ENCODE results near the gene GAL3ST2.
A peak's percentile ranks its signal among the peaks of the same experiment; 100 is the strongest.

GAL3ST2 gene

GRCh38 chr2:241776336-241777169 is at the start of gene GAL3ST2:
Gene GAL3ST2, plus strand, starts transcription at chr2:241776822. Its CDS starts 134 bp downstream, at chr2:241776956.
- no peak within 1 kb of the TSS for H3K4me2 ChIP-seq (ENCODE audit: insufficient read depth, low read length)

GRCh38 chr2:241728000-241728399 is 48.6 kb upstream of the GAL3ST2 start:
- H3K9ac ChIP-seq (ENCODE audit: low read depth, low read length): no peak overlapping the region

More at GRCh38 chr2:241776336-241777169, at the start of gene GAL3ST2:
- no peaks in the 10 kb centered on the region for H3K4me1 ChIP-seq (ENCODE audit: insufficient read depth, low read length)
- H4K20me1 ChIP-seq (ENCODE audit: insufficient read depth, low read length): no peaks in the 10 kb centered on the region
- ATAC-seq (ENCODE audit: insufficient read depth, low read depth): no peak
- H3K4me3 ChIP-seq (ENCODE audit: low read depth in 1 of 2, low read length in 2 of 2): no peak within 1 kb of the TSS
- no peak within 1 kb of the TSS for H2AFZ ChIP-seq (ENCODE audit: low read depth, low read length)
- H3K27me3 ChIP-seq (ENCODE audit: insufficient read depth, low read length, poor library complexity): no peaks in the 10 kb centered on the region
- no peak within 1 kb of the TSS for H3K9ac ChIP-seq (ENCODE audit: low read depth, low read length)
- no peak within 1 kb of the TSS for H3K27ac ChIP-seq (ENCODE audit: low read length)
- H3K36me3 ChIP-seq (ENCODE audit: insufficient read depth, low read length): no peaks in the 10 kb centered on the region
- peaks cover 14% of the 10 kb centered on the region for H3K9me3 ChIP-seq (ENCODE audit: insufficient read depth, low read length, severe bottlenecking)
- TF ChIP-seq EZH2 (IDR thresholded peaks at IDR 0.05; ENCODE audit: borderline replicate concordance, low read depth, low read length, severe bottlenecking): no peak
- no peak for TF ChIP-seq CTCF (IDR thresholded peaks at IDR 0.05; ENCODE audit: borderline replicate concordance, extremely low read depth, low read length, poor library complexity, severe bottlenecking)
- no peaks in the 10 kb centered on the region for H3K79me2 ChIP-seq (ENCODE audit: insufficient read depth, low read length)
- DNase-seq: peak; percentile 2

GRCh38 chr2:241728627-241729026 is 48.0 kb upstream of the GAL3ST2 start:
- no peaks in the 10 kb centered on the region for H3K9me3 ChIP-seq (ENCODE audit: insufficient read depth, low read length, severe bottlenecking)
- no peak overlapping the region for H2AFZ ChIP-seq (ENCODE audit: low read depth, low read length)
- ATAC-seq (ENCODE audit: insufficient read depth, low read depth) (no peak), DNase-seq (no peak)
- H4K20me1 ChIP-seq (ENCODE audit: insufficient read depth, low read length): no peaks in the 10 kb centered on the region
- H3K4me3 ChIP-seq (ENCODE audit: low read depth in 1 of 2, low read length in 2 of 2): no peak overlapping the region
- no peak overlapping the region for H3K27ac ChIP-seq (ENCODE audit: low read length)
- H3K79me2 ChIP-seq (ENCODE audit: insufficient read depth, low read length): no peaks in the 10 kb centered on the region
- H3K9ac ChIP-seq (ENCODE audit: low read depth, low read length): no peak overlapping the region
- TF ChIP-seq EZH2 (IDR thresholded peaks at IDR 0.05; ENCODE audit: borderline replicate concordance, low read depth, low read length, severe bottlenecking): no peak
- TF ChIP-seq CTCF (IDR thresholded peaks at IDR 0.05; ENCODE audit: borderline replicate concordance, extremely low read depth, low read length, poor library complexity, severe bottlenecking): no peak
- peaks cover 22% of the 10 kb centered on the region for H3K36me3 ChIP-seq (ENCODE audit: insufficient read depth, low read length)
- no peak overlapping the region for H3K4me2 ChIP-seq (ENCODE audit: insufficient read depth, low read length)
- H3K4me1 ChIP-seq (ENCODE audit: insufficient read depth, low read length): peaks cover 1% of the 10 kb centered on the region; the same call in 1 of the 2 replicates
- H3K27me3 ChIP-seq (ENCODE audit: insufficient read depth, low read length, poor library complexity): no peaks in the 10 kb centered on the region

More at GRCh38 chr2:241728000-241728399, 48.6 kb upstream of the GAL3ST2 start:
- H3K36me3 ChIP-seq (ENCODE audit: insufficient read depth, low read length): peaks cover 29% of the 10 kb centered on the region
- DNase-seq: no peak
- no peak overlapping the region for H2AFZ ChIP-seq (ENCODE audit: low read depth, low read length)
- H4K20me1 ChIP-seq (ENCODE audit: insufficient read depth, low read length): no peaks in the 10 kb centered on the region
- H3K27ac ChIP-seq (ENCODE audit: low read length): no peak overlapping the region
- H3K4me1 ChIP-seq (ENCODE audit: insufficient read depth, low read length): no peaks in the 10 kb centered on the region
- ATAC-seq (ENCODE audit: insufficient read depth, low read depth): no peak
- H3K27me3 ChIP-seq (ENCODE audit: insufficient read depth, low read length, poor library complexity): no peaks in the 10 kb centered on the region
- H3K4me2 ChIP-seq (ENCODE audit: insufficient read depth, low read length): no peak overlapping the region
- H3K4me3 ChIP-seq (ENCODE audit: low read depth in 1 of 2, low read length in 2 of 2): no peak overlapping the region
- H3K79me2 ChIP-seq (ENCODE audit: insufficient read depth, low read length): no peaks in the 10 kb centered on the region
- no peak for TF ChIP-seq EZH2 (IDR thresholded peaks at IDR 0.05; ENCODE audit: borderline replicate concordance, low read depth, low read length, severe bottlenecking)
- no peak for TF ChIP-seq CTCF (IDR thresholded peaks at IDR 0.05; ENCODE audit: borderline replicate concordance, extremely low read depth, low read length, poor library complexity, severe bottlenecking)
- H3K9me3 ChIP-seq (ENCODE audit: insufficient read depth, low read length, severe bottlenecking): peaks cover 5% of the 10 kb centered on the region
